K562 (cell line): ENCODE results near the gene ATP8B4. TPM values are rescaled to one million over a fixed set of nuclear protein-coding genes. Genes with fewer than 3 reads are reported as not detected.

ENCODE experiments used
- ATF1 ChIP-seq, 2 experiments: fragments of 450-650 bp in 1 of 2; IDR thresholded peaks; 2 replicates each; pipeline ENCODE4 v1.6.1; 2016; ENCODE audit warnings: missing compliant biosample characterization in 1 of 2, missing genetic modification characterization in 1 of 2
- CBFA2T3 ChIP-seq: fragments of 450-650 bp; IDR thresholded peaks from 2 replicates; pipeline ENCODE4 v1.6.1; 2017
- FOXP4 ChIP-seq: sonication (generic); formaldehyde crosslinking; IDR thresholded peaks from 2 replicates; pipeline ENCODE4 v1.8.0; 2022; ENCODE audit warnings: mild to moderate bottlenecking, missing genetic modification reagents, borderline replicate concordance
- HMBOX1 ChIP-seq: sonication (generic); IDR thresholded peaks from 2 replicates; pipeline ENCODE4 v1.6.1; 2016
- SIN3A ChIP-seq, 2 experiments: fragments of 150-350 bp in 1 of 2; IDR thresholded peaks; 2 replicates each; pipeline ENCODE4 v1.6.1; 2011 to 2016; ENCODE audit warnings: borderline replicate concordance in 2 of 2, low read depth in 2 of 2, low read length in 2 of 2, mild to moderate bottlenecking in 2 of 2, moderate library complexity in 2 of 2; ENCODE audit not compliant: control insufficient read depth in 1 of 2
- TAL1 ChIP-seq: fragments of 450-650 bp; IDR thresholded peaks from 2 replicates; pipeline ENCODE4 v1.6.1; 2016; ENCODE audit warnings: mild to moderate bottlenecking
- TSHZ1 ChIP-seq: fragments of 250-450 bp; sonication (Bioruptor Pico); IDR thresholded peaks from 2 replicates; pipeline ENCODE4 v1.4.0; 2020; ENCODE audit warnings: mild to moderate bottlenecking, moderate library complexity
- ZBTB11 ChIP-seq, 3 experiments: fragments of 200-800 bp in 1 of 3; fragments of 250-450 bp in 1 of 3; fragments of 450-650 bp in 1 of 3; sonication (Bioruptor Pico) in 1 of 3; sonication (Bioruptor generic) in 1 of 3; formaldehyde crosslinking in 1 of 3; IDR thresholded peaks; 2 replicates each; pipeline versions ENCODE4 v1.6.1 to v1.8.0; 2016 to 2022; ENCODE audit warnings: mild to moderate bottlenecking in 2 of 3, missing genetic modification characterization in 2 of 3, missing compliant biosample characterization in 1 of 3, moderate library complexity in 1 of 3
- ZBTB12 ChIP-seq: fragments of 250-450 bp; sonication (Bioruptor Pico); IDR thresholded peaks from 2 replicates; pipeline ENCODE4 v1.4.0; 2020
- ZNF134 ChIP-seq: fragments of 250-450 bp; sonication (Bioruptor Pico); conservative IDR thresholded peaks from 2 replicates; pipeline ENCODE4 v1.4.0; 2020
- ZNF277 ChIP-seq: fragments of 250-450 bp; sonication (Bioruptor Pico); IDR thresholded peaks from 2 replicates; pipeline ENCODE4 v1.8.0; 2022; ENCODE audit warnings: inconsistent platforms, mild to moderate bottlenecking, moderate library complexity, borderline replicate concordance
- ZNF586 ChIP-seq: fragments of 450-650 bp; formaldehyde crosslinking; conservative IDR thresholded peaks from 2 replicates; pipeline ENCODE4 v1.4.0; 2020; ENCODE audit warnings: mild to moderate bottlenecking, moderate library complexity
- polyA plus RNA-seq, 8 experiments: library from polyadenylated mRNA; depleted of rRNA in 4 of 8; stranded (reverse) in 5 of 8; unstranded in 3 of 8; fragments of >200 nt; fragmentation: Nextera tagmentation in 2 of 8; fragmentation: Illumina TruSeq in 1 of 8; extraction: Ambion mirVana in 2 of 8; extraction: Trizol in 1 of 8; gene quantifications; 2 replicates each; pipeline versions ENCODE4 v1.2.1 to v1.2.3, GENCODE V29; 2011 to 2014; ENCODE audit warnings: inconsistent platforms in 1 of 8, missing spikeins in 1 of 8
- total RNA-seq, 7 experiments: library from RNA; depleted of rRNA in 6 of 7; stranded (reverse); fragments of >200 nt in 6 of 7; fragmentation: Illumina TruSeq in 2 of 7; extraction: Trizol in 2 of 7; gene quantifications; 2 replicates each; pipeline versions ENCODE4 v1.2.1 to v1.2.3, GENCODE V29; 2011 to 2021; ENCODE audit warnings: low replicate concordance in 1 of 7

ATP8B4 gene
- total and polyA plus RNA-seq, 9 of the 15 experiments (the other 6 are each of a cell fraction or from before 2014, with no cell fraction given) = 0.14 to 2.5 (median 0.44) TPM

- TF ChIP-seq TSHZ1 (CRISPR knock-in tag) (no peak), TAL1 (no peak), ZNF277 (no peak), HMBOX1 (peak; percentile 85), ATF1 (CRISPR knock-in tag; IDR thresholded peaks at IDR 0.05) (no peak), ATF1 (tag; IDR thresholded peaks at IDR 0.05) (peak; percentile 90), ZBTB12 (CRISPR knock-in tag) (peak; percentile 73), ZNF586 (CRISPR knock-in tag) (no peak), CBFA2T3 (peak; percentile 64), SIN3A (IDR thresholded peaks at IDR 0.05; ENCODE audit: borderline replicate concordance in 2 of 2, control insufficient read depth in 1 of 2, low read depth in 2 of 2, low read length in 2 of 2) (no peak), ZNF134 (CRISPR knock-in tag) (no peak), ZBTB11 (CRISPR knock-in tag; IDR thresholded peaks at IDR 0.05) (no peak), FOXP4 (CRISPR knock-in tag) (no peak)
Measured at GRCh38 chr15:50137330-50137761, 18.3 kb upstream of the ATP8B4 start (continued).
